Neural cell (in vitro differentiated cells): ENCODE data around the gene CTBP2. TPM values are rescaled to one million over a fixed set of nuclear protein-coding genes. Genes with fewer than 3 reads are reported as not detected.
"Not testable (repeated sequence)": the region's sequence is repeated elsewhere in the genome, so short reads cannot be mapped to it uniquely, and the experiment has no call there.

ENCODE experiments used
- H2AFZ ChIP-seq: fragments of 200-600, 300-800 bp; sonication (generic), shearing (Covaris generic); 2 replicates; pipeline ENCODE4 v1.6.0; 2014; ENCODE audit warnings: low read depth, mild to moderate bottlenecking, antibody characterized with exemption, low read length, moderate library complexity
- H3F3A ChIP-seq: fragments of 200-600 bp; shearing (Covaris generic); 2 replicates; pipeline ENCODE4 v1.6.1; 2016; ENCODE audit warnings: mild to moderate bottlenecking, moderate library complexity, mixed read lengths, antibody characterized with exemption, low read length; ENCODE audit not compliant: insufficient read depth, poor library complexity, severe bottlenecking
- H3K27ac ChIP-seq: fragments of 200-600, 300-800 bp; sonication (generic), shearing (Covaris generic); 2 replicates; pipeline ENCODE4 v1.5.1; 2014; ENCODE audit warnings: mild to moderate bottlenecking, low read length, moderate library complexity
- H3K27me3 ChIP-seq: fragments of 300-800, 200-600 bp; sonication (generic), shearing (Covaris generic); 2 replicates; pipeline ENCODE4 v1.6.0; 2014; ENCODE audit warnings: mild to moderate bottlenecking, low read depth, low read length, moderate library complexity; ENCODE audit not compliant: insufficient read depth
- H3K36me3 ChIP-seq: fragments of 300-800, 200-600 bp; sonication (generic), shearing (Covaris generic); 2 replicates; pipeline ENCODE4 v1.5.1; 2014; ENCODE audit warnings: mild to moderate bottlenecking, antibody characterized with exemption, low read length, moderate library complexity; ENCODE audit not compliant: insufficient read depth
- H3K4me2 ChIP-seq: fragments of 300-800, 200-600 bp; sonication (generic), shearing (Covaris generic); 2 replicates; pipeline ENCODE4 v1.6.0; 2014; ENCODE audit warnings: mild to moderate bottlenecking, low read length
- H3K4me3 ChIP-seq: fragments of 300-800, 200-600 bp; sonication (generic), shearing (Covaris generic); 2 replicates; pipeline ENCODE4 v1.5.1; 2014; ENCODE audit warnings: mild to moderate bottlenecking, low read length, moderate library complexity
- H3K79me2 ChIP-seq: fragments of 200-600 bp; shearing (Covaris generic); replicated peaks from 2 replicates; pipeline ENCODE4 v1.6.0; 2014; ENCODE audit warnings: mild to moderate bottlenecking, low read length, moderate library complexity; ENCODE audit not compliant: insufficient read depth
- H3K9ac ChIP-seq: fragments of 300-800, 200-600 bp; sonication (generic), shearing (Covaris generic); 2 replicates; pipeline ENCODE4 v1.6.1; 2016; ENCODE audit warnings: mild to moderate bottlenecking, low read length, mixed read lengths
- H3K9me2 ChIP-seq: fragments of 200-600 bp; shearing (Covaris generic); 2 replicates; pipeline ENCODE4 v1.6.1; 2016; ENCODE audit warnings: mild to moderate bottlenecking, low read length, mixed read lengths; ENCODE audit not compliant: insufficient read depth
- H3K9me3 ChIP-seq: fragments of 200-600, 300-800 bp; sonication (generic), shearing (Covaris generic); 2 replicates; pipeline ENCODE4 v1.6.1; 2016; ENCODE audit warnings: mild to moderate bottlenecking, mixed run types, low read length, moderate library complexity, mixed read lengths
- H4K20me1 ChIP-seq: fragments of 200-600 bp; shearing (Covaris generic); 2 replicates; pipeline ENCODE4 v1.6.1; 2016; ENCODE audit warnings: mild to moderate bottlenecking, mixed run types; ENCODE audit not compliant: insufficient read depth
- CTCF ChIP-seq: fragments of 450-650 bp; IDR thresholded peaks from 2 replicates; pipeline ENCODE4 v1.5.1; 2014; ENCODE audit warnings: antibody characterized with exemption, mild to moderate bottlenecking, moderate library complexity; ENCODE audit not compliant: poor library complexity, severe bottlenecking
- EP300 ChIP-seq: fragments of 450-650 bp; conservative IDR thresholded peaks from 2 replicates; pipeline ENCODE4 v1.6.1; 2014; ENCODE audit warnings: antibody characterized with exemption, mild to moderate bottlenecking, moderate library complexity; ENCODE audit not compliant: poor library complexity, severe bottlenecking
- EZH2 ChIP-seq: fragments of 200-600, 300-800 bp; shearing (Covaris generic), sonication (generic); IDR thresholded peaks from 2 replicates; pipeline ENCODE4 v1.6.1; 2014; ENCODE audit warnings: antibody characterized with exemption, low read length, borderline replicate concordance, mild to moderate bottlenecking; ENCODE audit not compliant: insufficient read depth, poor library complexity, severe bottlenecking
- MXI1 ChIP-seq: fragments of 450-650 bp; conservative IDR thresholded peaks from 2 replicates; pipeline ENCODE4 v1.6.1; 2014; ENCODE audit warnings: antibody characterized with exemption, mild to moderate bottlenecking; ENCODE audit not compliant: poor library complexity, severe bottlenecking
- POLR2AphosphoS5 ChIP-seq: IDR thresholded peaks from 2 replicates; pipeline ENCODE4 v1.6.1; 2012
- RAD21 ChIP-seq: fragments of 450-650 bp; conservative IDR thresholded peaks from 2 replicates; pipeline ENCODE4 v1.6.1; 2014; ENCODE audit warnings: antibody characterized with exemption, mild to moderate bottlenecking, moderate library complexity
- REST ChIP-seq: IDR thresholded peaks from 2 replicates; pipeline ENCODE4 v1.6.1; 2012; ENCODE audit warnings: borderline replicate concordance
- SMC3 ChIP-seq: fragments of 450-650 bp; conservative IDR thresholded peaks from 2 replicates; pipeline ENCODE4 v1.6.1; 2014; ENCODE audit warnings: antibody characterized with exemption, mild to moderate bottlenecking, moderate library complexity; ENCODE audit not compliant: poor library complexity
- TAF1 ChIP-seq: IDR thresholded peaks from 2 replicates; pipeline ENCODE4 v1.6.1; 2012; ENCODE audit warnings: low read depth
- polyA plus RNA-seq: library from polyadenylated mRNA; depleted of rRNA; stranded (reverse); fragments of >200 nt; gene quantifications from 2 replicates; pipeline ENCODE4 v1.2.3, GENCODE V29; 2014

Gene CTBP2
- polyA plus RNA-seq, 1 donor from 2014 or later = 59.5 TPM

DNA sequence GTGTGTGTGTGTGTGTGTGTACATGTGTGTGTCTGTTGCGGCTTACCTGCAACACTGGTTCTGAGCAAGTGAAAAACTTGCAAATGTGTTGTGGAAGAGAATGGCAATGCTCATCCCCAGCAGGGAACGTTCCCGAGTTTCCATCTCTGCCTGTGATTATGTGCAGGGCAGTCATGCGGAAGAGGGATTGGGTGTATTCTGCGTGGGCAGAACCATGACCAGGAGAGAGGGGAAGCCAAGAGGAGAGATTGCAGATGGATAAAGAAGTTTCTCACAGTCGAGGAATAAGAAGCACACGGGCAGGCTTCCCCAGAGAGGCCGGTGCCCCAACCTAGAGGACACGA, 99.9 kb downstream of the CTBP2 start:
- Histone ChIP-seq H3F3A (no peaks in the 10 kb centered on the region), H2AFZ (no peak overlapping the region), H3K9ac (peak overlapping the region; percentile 51), H3K9me3 (no peaks in the 10 kb centered on the region), H3K27ac (peak overlapping the region; percentile 71), H3K36me3 (no peaks in the 10 kb centered on the region), H3K9me2 (no peaks in the 10 kb centered on the region), H3K4me2 (no peak overlapping the region), H3K4me3 (no peak overlapping the region), H3K79me2 (peaks cover 2% of the 10 kb centered on the region), H3K27me3 (no peaks in the 10 kb centered on the region), H4K20me1 (no peaks in the 10 kb centered on the region)
- TF ChIP-seq EP300 (no peak), TAF1 (no peak), SMC3 (no peak), RAD21 (no peak), MXI1 (no peak)

DNA sequence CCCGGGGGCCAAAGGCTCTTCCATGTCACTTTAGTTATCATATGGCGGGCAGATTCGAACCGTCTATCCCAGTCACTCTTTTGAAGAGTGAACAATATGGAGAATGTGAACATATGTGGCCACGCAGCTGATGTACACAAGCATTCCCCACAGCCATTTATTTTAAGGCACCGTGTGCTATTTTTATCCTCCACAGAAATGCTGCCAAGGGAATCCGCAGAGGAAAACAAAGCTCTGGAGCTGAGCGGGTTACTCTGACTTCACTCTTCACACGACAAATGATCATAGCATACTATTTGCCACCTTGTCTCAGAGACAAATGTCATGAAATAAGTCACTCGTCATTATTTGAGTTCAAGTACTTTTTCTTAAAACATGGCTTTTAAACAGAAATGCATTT, 100.3 kb downstream of the CTBP2 start:
- Histone ChIP-seq H3K79me2 (peaks cover 3% of the 10 kb centered on the region), H3F3A (no peaks in the 10 kb centered on the region), H4K20me1 (no peaks in the 10 kb centered on the region), H3K4me3 (peak overlapping the region; percentile 21), H3K36me3 (no peaks in the 10 kb centered on the region), H3K27me3 (no peaks in the 10 kb centered on the region), H3K9me2 (no peaks in the 10 kb centered on the region), H3K27ac (peak overlapping the region; percentile 71), H3K9ac (peak overlapping the region; percentile 51), H3K9me3 (no peaks in the 10 kb centered on the region), H2AFZ (no peak overlapping the region), H3K4me2 (no peak overlapping the region)
- TF ChIP-seq REST (no peak), POLR2AphosphoS5 (peak; percentile 43), CTCF (no peak), RAD21 (no peak), TAF1 (no peak), MXI1 (no peak), EZH2 (no peak), EP300 (peak; percentile 55), SMC3 (peak; percentile 31)

- peak overlapping the region; percentile 71 for H3K27ac ChIP-seq
- not testable (repeated sequence) for H3K4me2 ChIP-seq, H2AFZ ChIP-seq, H4K20me1 ChIP-seq, H3K27me3 ChIP-seq, H3K9me2 ChIP-seq, H3K4me3 ChIP-seq, H3K9me3 ChIP-seq, H3K79me2 ChIP-seq, H3K36me3 ChIP-seq, H3F3A ChIP-seq
- H3K9ac ChIP-seq = peak overlapping the region; percentile 51
Measured at GRCh38 chr10:125059348-125059747, 101.0 kb downstream of the CTBP2 start.
